Activated T-cell treated with anti-CD3 and anti-CD28 coated beads, Interleukin-2, amount 50 U/mL, for 4 hours (primary cell): ENCODE measurements around the gene VWC2. TPM values are rescaled to one million over a fixed set of nuclear protein-coding genes. Genes with fewer than 3 reads are reported as not detected.

Experiments
- ATAC-seq, 2 donors: fragments of 200-7000 bp; cut with Tn5 transposase; one replicate each; pipeline ENCODE4 v1.10.0; 2021
- DNase-seq: peaks from one replicate; pipeline ENCODE4 v3.0.0-alpha.2; 2020
- H3K27me3 Mint-ChIP-seq: one replicate; pipeline ENCODE4 v1.8.0; 2021; ENCODE audit warnings: low read depth, mixed read lengths
- H3K36me3 Mint-ChIP-seq: one replicate; pipeline ENCODE4 v1.8.0; 2022; ENCODE audit warnings: mixed read lengths; ENCODE audit not compliant: insufficient read depth
- H3K4me1 Mint-ChIP-seq: one replicate; pipeline ENCODE4 v1.8.0; 2021; ENCODE audit warnings: low read depth, mixed read lengths
- H3K4me3 Mint-ChIP-seq: one replicate; pipeline ENCODE4 v1.8.0; 2021; ENCODE audit warnings: mild to moderate bottlenecking, moderate library complexity, mixed read lengths
- H3K9me3 Mint-ChIP-seq: one replicate; pipeline ENCODE4 v1.8.0; 2021; ENCODE audit warnings: mixed read lengths
- total RNA-seq, 3 donors: library from RNA; stranded (reverse); gene quantifications; one replicate each; pipeline ENCODE4 v1.2.1, GENCODE V29; 2021

Gene VWC2
- total RNA-seq, 3 donors from 2014 or later = not detected

DNA sequence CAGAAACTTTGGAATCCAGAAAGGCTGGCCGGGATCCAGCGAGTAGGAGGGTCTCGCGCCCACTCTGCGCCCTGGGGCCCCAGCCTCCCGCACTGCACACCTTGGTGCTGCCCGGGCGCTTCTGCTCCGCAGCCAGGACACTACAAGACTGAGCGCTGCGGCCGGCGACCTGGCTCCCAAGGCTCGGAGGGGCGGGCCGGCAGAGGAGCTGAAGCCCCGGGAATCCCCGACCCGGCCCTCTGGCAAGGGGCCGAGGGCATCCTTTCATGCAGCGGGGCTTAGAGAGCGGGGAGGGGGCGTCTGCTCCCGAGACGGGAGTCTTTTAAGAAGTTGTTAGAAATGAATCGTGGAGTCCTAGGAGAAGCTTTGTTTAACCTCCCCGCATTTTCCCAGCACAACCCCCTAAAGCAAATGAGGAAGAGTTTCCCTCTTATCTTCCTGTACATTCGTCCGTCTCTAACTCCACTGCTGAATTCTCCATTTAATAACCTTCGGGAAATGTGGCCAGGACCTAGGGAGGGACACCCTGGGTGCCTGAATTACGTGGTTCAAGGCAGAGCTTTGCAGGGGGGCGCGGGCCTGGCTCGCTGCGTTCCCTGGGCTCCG lies 1.1 kb downstream of the VWC2 start:
- no peak for ATAC-seq
- Mint-ChIP-seq H3K9me3 (no peaks in the 10 kb centered on the region), H3K4me3 (no peak overlapping the region), H3K4me1 (peaks cover 4% of the 10 kb centered on the region), H3K36me3 (peaks cover 1% of the 10 kb centered on the region), H3K27me3 (peaks cover 56% of the 10 kb centered on the region)
- no peak for DNase-seq

DNA sequence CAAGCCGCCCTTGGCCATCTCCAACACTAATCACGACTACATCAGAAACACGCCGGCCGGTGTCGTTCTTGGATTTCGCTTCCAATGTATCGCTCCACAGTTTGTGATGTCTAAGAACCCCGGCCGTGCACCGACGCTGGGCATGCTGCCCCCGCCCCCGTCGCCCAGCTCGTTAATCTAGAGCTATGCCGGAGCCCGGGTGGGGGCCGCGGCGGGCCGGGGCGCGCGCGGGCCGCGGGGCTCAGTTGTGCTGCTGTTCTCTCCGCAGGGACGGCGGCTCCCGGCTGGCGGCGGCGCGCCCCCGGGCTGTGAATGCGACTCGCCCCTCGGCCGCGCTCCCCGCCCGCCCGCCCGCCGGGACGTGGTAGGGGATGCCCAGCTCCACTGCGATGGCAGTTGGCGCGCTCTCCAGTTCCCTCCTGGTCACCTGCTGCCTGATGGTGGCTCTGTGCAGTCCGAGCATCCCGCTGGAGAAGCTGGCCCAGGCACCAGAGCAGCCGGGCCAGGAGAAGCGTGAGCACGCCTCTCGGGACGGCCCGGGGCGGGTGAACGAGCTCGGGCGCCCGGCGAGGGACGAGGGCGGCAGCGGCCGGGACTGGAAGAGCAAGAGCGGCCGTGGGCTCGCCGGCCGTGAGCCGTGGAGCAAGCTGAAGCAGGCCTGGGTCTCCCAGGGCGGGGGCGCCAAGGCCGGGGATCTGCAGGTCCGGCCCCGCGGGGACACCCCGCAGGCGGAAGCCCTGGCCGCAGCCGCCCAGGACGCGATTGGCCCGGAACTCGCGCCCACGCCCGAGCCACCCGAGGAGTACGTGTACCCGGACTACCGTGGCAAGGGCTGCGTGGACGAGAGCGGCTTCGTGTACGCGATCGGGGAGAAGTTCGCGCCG lies 1.9 kb downstream of the VWC2 start:
- peaks cover 57% of the 10 kb centered on the region for H3K27me3 Mint-ChIP-seq

DNA sequence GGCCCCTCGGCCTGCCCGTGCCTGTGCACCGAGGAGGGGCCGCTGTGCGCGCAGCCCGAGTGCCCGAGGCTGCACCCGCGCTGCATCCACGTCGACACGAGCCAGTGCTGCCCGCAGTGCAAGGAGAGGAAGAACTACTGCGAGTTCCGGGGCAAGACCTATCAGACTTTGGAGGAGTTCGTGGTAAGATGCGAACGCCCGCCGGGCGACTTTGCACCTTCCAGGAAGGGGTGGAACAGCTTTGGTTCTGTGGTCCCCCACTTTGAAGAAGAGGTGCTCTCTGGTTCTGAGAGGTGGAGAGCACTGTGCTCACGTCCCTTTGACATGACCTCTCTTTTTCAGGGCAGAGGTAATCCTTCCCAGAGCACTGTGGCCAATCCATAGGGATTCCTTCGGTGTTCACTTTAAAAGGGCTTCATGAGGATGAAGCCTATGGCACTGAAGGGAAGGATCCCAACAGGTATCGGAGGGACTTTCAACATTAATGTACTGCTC lies 2.6 kb downstream of the VWC2 start:
- ATAC-seq (no peak), DNase-seq (no peak)
- Mint-ChIP-seq H3K9me3 (no peaks in the 10 kb centered on the region), H3K36me3 (peaks cover 1% of the 10 kb centered on the region), H3K27me3 (peaks cover 55% of the 10 kb centered on the region), H3K4me1 (peaks cover 4% of the 10 kb centered on the region), H3K4me3 (no peak overlapping the region)

More for the DNA sequence above, 1.9 kb downstream of the VWC2 start:
- Mint-ChIP-seq H3K4me1 (peaks cover 4% of the 10 kb centered on the region), H3K36me3 (peaks cover 1% of the 10 kb centered on the region), H3K9me3 (no peaks in the 10 kb centered on the region), H3K4me3 (no peak overlapping the region)
- DNase-seq (no peak), ATAC-seq (peak; percentile 13 to 28)

DNA sequence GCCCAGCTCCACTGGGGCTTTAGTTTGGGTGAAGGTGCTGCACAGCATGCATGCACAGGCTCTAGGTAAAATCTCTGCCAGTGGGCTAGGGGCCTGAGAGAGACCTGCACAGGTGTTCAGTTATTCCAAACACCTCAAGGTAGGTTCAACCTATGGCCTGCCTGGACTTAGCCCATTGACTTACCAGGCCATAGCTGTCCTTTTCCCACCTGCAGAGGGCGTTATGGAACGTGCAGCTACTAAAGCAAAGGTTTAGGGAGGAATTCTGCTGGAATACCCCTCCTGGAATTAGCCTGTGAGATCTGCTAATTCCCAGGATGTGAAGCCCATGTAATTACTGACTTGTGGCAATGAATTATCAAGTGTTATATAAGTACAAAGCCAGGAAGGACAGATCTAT lies 3.6 kb downstream of the VWC2 start:
- peaks cover 1% of the 10 kb centered on the region for H3K36me3 Mint-ChIP-seq
- ATAC-seq = no peak
- peaks cover 4% of the 10 kb centered on the region for H3K4me1 Mint-ChIP-seq
- no peak for DNase-seq
- no peaks in the 10 kb centered on the region for H3K9me3 Mint-ChIP-seq
- peaks cover 52% of the 10 kb centered on the region for H3K27me3 Mint-ChIP-seq
- H3K4me3 Mint-ChIP-seq = no peak overlapping the region

DNA sequence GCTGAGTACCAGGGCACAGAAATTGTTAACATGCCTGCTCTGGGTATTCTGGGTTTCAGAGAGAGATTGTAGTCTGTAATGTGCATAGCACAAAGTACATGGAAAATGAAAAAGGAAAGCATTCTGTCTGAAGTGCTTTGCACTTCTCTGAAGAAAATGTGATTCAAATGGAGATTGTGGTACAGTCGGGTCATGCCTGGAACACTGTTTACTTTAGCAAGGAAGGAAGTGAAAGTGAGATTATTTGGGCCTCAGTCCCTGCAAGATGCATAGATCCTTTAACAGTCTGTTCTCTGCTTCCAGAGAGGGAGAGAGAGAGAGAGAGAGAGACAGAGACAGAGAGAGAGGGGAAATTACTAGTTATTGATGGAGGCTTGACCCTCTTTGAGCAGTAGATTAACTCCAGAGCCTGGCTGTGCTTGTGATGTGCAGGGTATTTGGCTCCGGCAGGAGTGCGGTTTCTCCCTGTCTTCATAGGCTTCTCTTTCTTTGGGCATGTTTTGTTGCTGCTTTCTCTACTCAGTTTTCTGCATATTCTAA lies 5.4 kb downstream of the VWC2 start:
- Mint-ChIP-seq H3K36me3 (no peaks in the 10 kb centered on the region), H3K9me3 (no peaks in the 10 kb centered on the region), H3K4me1 (no peaks in the 10 kb centered on the region), H3K27me3 (peaks cover 41% of the 10 kb centered on the region), H3K4me3 (no peak overlapping the region)
- DNase-seq = no peak
- ATAC-seq = no peak

DNA sequence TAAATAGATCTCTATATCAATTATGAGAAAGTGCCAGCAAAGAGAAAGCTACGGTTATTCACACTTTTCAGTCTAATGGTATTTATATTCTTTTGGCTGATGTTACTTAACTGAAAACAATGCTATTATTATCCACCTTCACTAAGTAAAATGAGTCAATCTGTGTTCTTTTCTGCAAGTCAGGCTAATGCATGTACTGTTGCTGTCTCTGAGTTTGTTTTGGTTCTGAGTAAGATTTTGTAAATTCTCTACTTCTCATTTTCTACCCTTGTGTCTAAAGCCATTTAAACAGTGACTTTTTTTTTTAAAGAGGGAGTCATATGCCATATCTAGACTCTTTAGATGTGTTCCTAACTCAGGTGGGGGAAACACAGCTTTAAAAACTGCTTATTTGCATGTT lies 7.5 kb downstream of the VWC2 start:
- Mint-ChIP-seq H3K4me1 (no peaks in the 10 kb centered on the region), H3K4me3 (no peak overlapping the region), H3K27me3 (peaks cover 33% of the 10 kb centered on the region), H3K36me3 (no peaks in the 10 kb centered on the region), H3K9me3 (no peaks in the 10 kb centered on the region)
- no peak for ATAC-seq
- DNase-seq = no peak

DNA sequence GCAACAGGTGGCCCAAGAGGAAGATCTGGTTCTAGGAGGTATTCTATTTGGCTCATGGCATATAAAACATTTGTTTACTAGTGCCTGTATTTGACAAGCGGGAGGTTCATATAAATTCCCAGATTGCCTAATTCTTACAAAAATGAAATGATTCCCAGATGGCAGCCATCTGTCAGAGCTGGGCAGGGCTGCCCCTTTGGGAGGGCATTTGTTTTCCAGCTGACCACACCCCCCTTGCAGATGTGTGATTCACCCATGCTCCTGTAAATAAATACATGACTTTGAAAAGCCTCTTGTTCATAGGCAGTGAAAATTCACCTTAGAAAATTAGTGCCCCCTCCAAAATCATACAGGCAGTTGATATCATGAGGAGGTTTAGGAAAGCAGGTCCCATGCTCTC lies 8.6 kb downstream of the VWC2 start:
- H3K9me3 Mint-ChIP-seq = no peaks in the 10 kb centered on the region
- DNase-seq (no peak), ATAC-seq (no peak)
- H3K36me3 Mint-ChIP-seq = no peaks in the 10 kb centered on the region
- H3K4me3 Mint-ChIP-seq = no peak overlapping the region
- no peaks in the 10 kb centered on the region for H3K4me1 Mint-ChIP-seq
- peaks cover 23% of the 10 kb centered on the region for H3K27me3 Mint-ChIP-seq

DNA sequence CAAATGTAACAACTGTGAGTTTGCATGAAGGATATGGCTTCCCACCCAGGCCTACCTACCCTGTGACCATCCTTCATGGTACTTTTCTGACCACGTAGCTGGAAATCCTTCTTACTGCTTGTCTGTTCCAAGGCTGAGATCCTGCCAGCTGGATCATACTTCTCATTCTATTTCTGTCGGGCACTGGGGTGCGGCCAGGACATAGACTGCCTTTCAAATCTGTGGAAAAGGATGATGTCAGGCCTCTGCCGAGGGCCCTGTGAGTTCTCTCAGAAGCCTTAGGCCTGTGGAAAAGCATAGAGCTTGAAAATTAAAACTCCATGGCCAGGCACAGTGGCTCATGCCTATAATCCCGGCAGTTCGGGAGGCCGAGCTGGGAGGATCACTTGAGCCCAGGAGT lies 10.0 kb downstream of the VWC2 start:
- H3K36me3 Mint-ChIP-seq = no peaks in the 10 kb centered on the region
- peaks cover 15% of the 10 kb centered on the region for H3K27me3 Mint-ChIP-seq
- no peaks in the 10 kb centered on the region for H3K9me3 Mint-ChIP-seq
- no peak overlapping the region for H3K4me3 Mint-ChIP-seq
- no peaks in the 10 kb centered on the region for H3K4me1 Mint-ChIP-seq
- no peak for DNase-seq
- no peak for ATAC-seq

DNA sequence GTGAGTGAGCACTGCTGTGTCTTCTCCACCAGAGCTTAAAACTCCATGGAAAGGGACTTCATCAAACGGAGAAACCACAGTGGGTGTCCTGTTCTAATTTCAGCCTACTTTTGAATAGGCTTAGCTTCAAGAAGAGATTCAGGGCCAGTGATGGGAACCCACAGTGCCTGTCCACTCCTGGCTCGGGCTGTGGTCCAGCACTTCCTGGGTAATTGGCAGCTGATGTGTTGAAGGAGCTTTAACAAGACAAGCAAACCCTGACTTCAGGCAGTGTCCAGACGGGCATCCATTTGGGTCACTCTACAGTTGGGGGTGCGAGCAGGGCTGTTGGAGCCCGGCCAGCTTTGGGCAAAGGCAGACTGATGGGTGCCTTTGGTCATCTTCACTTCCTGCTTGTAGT lies 14.5 kb downstream of the VWC2 start:
- Mint-ChIP-seq H3K27me3 (no peaks in the 10 kb centered on the region), H3K9me3 (peaks cover 4% of the 10 kb centered on the region)
- no peak for ATAC-seq

DNA sequence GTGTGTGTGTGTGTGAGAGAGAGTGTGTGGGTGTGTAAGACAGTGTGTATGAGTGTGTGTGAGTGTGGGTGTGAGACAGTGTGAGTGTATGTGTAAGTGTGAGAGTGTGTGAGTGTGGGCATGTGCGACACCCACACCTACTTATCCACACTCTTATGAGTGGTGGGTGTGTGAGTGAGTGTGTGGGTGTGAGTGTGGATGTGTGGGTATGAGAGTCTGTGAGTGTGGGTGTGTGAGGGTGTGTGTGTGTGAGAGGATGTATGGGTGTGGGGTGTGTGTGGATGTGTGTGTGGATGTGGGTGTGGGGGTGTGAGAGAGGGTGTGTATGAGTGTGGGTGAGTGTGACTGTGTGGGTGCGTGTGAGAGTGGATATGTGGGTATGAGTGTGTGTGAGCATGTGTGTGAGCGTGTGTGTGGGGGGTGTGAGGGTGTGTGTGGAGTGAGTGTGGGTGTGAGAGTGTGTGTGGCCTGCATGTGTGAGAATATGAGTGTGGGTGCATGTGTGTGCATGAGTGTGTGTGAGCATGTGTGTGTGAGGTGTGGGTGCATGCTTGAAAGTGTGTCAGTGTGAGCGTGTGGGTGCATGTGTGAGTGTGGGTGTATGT lies 15.1 kb downstream of the VWC2 start:
- Mint-ChIP-seq H3K4me3 (no peak overlapping the region), H3K4me1 (no peaks in the 10 kb centered on the region), H3K27me3 (no peaks in the 10 kb centered on the region), H3K36me3 (no peaks in the 10 kb centered on the region), H3K9me3 (peaks cover 4% of the 10 kb centered on the region)
- ATAC-seq (no peak), DNase-seq (no peak)

More for the DNA sequence above, 14.5 kb downstream of the VWC2 start:
- no peaks in the 10 kb centered on the region for H3K4me1 Mint-ChIP-seq
- H3K4me3 Mint-ChIP-seq = no peak overlapping the region
- no peaks in the 10 kb centered on the region for H3K36me3 Mint-ChIP-seq
- no peak for DNase-seq

DNA sequence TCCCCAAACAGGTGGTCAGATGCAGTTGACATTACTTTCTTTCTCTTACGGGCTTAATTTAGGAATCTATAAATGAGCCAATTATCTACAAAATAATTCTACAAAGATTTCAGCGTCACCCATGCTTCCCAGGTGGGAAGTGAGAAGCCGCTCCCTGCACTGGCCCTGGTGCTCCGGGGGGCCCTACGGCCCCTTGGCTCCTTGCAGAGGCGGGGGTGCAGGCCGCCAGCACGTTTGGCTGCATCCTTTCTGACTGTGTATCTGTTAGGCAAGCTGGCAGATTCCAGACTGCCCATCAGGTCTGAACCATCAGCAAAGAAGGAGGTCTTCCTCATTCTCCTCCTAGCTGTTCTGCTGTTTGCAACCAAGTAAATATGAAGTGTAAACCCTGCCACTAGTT lies 16.3 kb downstream of the VWC2 start:
- DNase-seq (no peak), ATAC-seq (no peak)
- H3K4me3 Mint-ChIP-seq = no peak overlapping the region
- H3K36me3 Mint-ChIP-seq = no peaks in the 10 kb centered on the region
- H3K4me1 Mint-ChIP-seq = no peaks in the 10 kb centered on the region
- peaks cover 4% of the 10 kb centered on the region for H3K9me3 Mint-ChIP-seq
- H3K27me3 Mint-ChIP-seq = no peaks in the 10 kb centered on the region

DNA sequence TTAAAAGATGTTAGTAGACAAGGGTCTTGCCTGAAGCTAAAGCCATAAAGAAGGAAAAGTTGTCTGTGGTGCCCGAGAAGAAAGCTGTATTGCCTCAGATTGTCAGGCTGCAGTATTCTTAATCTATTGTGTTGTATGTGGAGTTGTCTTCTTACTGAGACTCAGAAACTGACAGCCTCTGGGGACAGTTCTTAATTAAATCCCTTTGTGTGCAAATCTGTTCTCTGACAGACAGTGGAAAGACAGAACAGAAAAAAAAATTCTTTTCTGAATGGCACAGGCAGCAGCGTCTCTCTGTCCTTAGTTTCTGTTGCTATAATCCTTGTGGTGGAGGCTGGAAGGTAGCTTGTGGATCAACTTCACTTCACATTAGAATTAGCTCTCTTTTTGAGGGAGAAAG lies 16.8 kb downstream of the VWC2 start:
- Mint-ChIP-seq H3K36me3 (no peaks in the 10 kb centered on the region), H3K4me3 (no peak overlapping the region), H3K27me3 (no peaks in the 10 kb centered on the region), H3K9me3 (peaks cover 4% of the 10 kb centered on the region), H3K4me1 (no peaks in the 10 kb centered on the region)
- ATAC-seq (no peak), DNase-seq (no peak)

DNA sequence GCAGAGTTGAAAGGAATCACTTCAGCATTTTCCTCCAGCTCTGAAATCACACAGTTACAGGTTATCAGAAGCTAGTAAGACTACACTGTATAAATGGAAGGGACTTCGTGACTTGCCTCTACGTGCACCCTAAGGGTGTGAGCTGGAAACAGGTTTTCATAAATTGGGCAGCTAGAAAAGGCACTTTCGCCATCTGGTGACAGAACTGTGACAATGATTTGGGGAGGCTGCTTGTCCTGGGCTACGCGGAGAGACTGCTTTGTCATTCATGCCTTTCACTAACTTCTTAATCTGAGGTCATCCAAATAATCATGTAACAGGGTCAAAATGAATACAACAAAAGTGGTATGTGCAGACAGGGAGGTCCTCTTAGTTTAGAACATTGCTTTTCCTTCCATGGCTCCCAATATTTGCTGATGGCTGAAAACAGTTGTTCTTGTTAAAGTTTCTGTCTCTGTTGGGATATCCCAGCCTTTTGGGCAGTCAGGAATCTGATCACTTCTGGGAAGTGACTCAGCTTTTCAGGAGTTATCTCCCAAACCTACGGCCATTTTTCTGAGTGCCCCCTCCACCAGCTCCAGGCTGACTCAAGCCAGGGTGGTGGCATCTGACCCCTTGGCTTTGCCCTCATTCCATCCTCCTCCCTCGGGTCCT lies 17.8 kb downstream of the VWC2 start:
- DNase-seq (no peak), ATAC-seq (no peak)
- Mint-ChIP-seq H3K4me3 (no peak overlapping the region), H3K4me1 (no peaks in the 10 kb centered on the region), H3K9me3 (peaks cover 4% of the 10 kb centered on the region), H3K27me3 (no peaks in the 10 kb centered on the region), H3K36me3 (no peaks in the 10 kb centered on the region)

DNA sequence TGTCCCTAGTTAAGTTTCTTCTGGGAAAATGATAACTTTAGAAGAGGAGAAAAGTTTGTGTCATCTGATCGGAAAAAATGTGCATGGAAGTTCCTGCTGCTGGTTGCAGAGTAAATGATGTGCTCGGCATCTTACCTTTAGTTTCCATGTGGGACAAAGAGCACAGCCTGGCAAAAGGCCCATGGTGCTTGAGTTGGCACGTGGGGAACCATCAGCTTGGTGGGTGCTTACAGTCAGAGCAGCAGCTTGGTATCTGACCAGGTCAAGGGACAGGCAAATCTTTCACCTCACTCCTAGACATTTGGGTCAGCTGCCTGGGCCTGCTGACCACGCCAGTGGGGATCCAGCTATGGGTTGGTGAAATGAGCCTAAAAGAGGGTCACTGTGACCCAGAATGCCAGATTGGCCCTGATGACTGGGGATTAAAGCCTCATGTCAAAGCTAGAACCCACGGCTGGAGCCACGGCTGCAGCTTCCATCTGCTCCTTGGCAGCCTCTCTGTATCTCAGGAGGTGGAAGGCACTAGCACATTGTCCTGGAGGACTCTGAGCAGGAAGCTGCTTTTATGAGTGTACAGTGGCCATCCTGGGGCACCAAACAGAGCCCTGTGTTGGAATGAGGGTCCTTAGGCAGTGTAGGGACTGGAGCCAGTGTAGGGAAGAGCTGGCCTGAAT lies 24.7 kb downstream of the VWC2 start:
- Mint-ChIP-seq H3K9me3 (no peaks in the 10 kb centered on the region), H3K36me3 (no peaks in the 10 kb centered on the region), H3K4me3 (no peak overlapping the region), H3K4me1 (no peaks in the 10 kb centered on the region), H3K27me3 (no peaks in the 10 kb centered on the region)
- DNase-seq = no peak
- no peak for ATAC-seq
